IPS-18a (cell line): ENCODE data around the gene DYNC2I2.

Source experiments
- H3K27ac ChIP-seq: one replicate; pipeline ENCODE4 v1.5.1; 2013; ENCODE audit warnings: low read length
- H3K27me3 ChIP-seq: one replicate; pipeline ENCODE4 v1.6.1; 2013; ENCODE audit warnings: mild to moderate bottlenecking, low read length; ENCODE audit not compliant: control insufficient read depth, insufficient read depth
- H3K36me3 ChIP-seq: one replicate; pipeline ENCODE4 v1.6.1; 2013; ENCODE audit warnings: low read depth, low read length; ENCODE audit not compliant: control insufficient read depth
- H3K4me1 ChIP-seq: one replicate; pipeline ENCODE4 v1.6.1; 2013; ENCODE audit warnings: low read depth, low read length; ENCODE audit not compliant: control insufficient read depth
- H3K4me3 ChIP-seq: one replicate; pipeline ENCODE4 v1.5.1; 2013; ENCODE audit warnings: low read length
- H3K9ac ChIP-seq: one replicate; pipeline ENCODE4 v1.6.1; 2013; ENCODE audit warnings: mild to moderate bottlenecking, low read length, moderate library complexity
- H3K9me3 ChIP-seq: one replicate; pipeline ENCODE4 v1.6.1; 2013; ENCODE audit warnings: low read depth, low read length; ENCODE audit not compliant: control insufficient read depth

DYNC2I2 gene

DNA sequence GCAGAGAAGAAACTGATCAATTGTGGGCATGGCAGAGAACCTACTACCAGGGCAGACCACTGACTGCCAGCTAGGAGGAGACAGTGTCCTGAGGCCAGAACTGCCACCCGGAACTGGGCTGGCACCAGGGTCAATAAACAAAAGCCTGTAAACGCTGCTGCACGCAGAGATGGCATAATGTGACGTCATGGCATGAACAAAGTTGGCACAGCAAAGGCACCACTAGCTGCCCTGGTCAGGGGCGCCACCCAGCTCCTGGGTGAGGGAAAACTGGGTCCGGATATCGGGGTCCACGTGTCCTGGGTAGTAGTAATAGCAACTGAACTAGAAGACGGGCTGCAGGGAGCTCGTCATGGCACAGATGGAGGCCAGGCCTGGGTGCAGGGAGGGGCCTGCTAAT, 32.1 kb downstream of the DYNC2I2 start:
- no peaks in the 10 kb centered on the region for H3K27me3 ChIP-seq
- H3K4me1 ChIP-seq, result no peaks in the 10 kb centered on the region
- H3K4me3 ChIP-seq, result no peak overlapping the region
- no peak overlapping the region for H3K9ac ChIP-seq
- no peaks in the 10 kb centered on the region for H3K9me3 ChIP-seq
- peaks cover 68% of the 10 kb centered on the region for H3K36me3 ChIP-seq
- no peak overlapping the region for H3K27ac ChIP-seq

DNA sequence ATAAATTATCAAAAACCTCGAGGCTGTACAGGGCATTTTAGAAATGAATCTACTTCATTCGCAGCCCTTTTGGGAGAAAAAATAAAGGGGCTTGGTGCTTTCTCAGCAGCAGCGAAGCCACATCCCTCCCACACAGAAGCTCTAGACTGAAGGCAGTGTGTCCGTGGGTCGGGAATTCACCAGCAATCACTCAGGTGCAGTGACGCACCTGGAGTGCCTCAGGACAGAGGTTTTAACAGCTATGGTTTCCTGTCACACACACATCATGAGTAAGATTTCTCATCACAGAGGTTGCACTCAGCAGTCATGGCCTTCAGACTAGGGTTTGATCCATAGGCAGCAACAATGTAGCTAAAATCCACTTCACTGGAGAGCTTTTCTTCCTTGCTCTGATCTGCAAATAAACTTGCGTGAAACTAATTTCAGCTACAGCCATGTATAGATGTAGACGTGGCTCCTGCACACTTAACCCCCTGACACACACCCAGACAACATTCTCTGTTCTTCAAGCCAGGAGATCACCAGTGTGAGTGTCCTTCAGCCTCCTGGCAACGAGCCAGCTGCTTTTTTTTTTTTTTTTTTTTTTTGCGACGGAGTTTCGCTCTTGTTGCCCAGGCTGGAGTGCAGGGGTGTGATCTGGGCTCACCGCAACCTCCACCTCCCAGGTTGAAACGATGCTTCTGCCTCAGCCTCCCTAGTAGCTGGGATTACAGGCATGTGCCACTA, 34.8 kb downstream of the DYNC2I2 start:
- no peaks in the 10 kb centered on the region for H3K4me1 ChIP-seq
- no peak overlapping the region for H3K9ac ChIP-seq
- no peak overlapping the region for H3K27ac ChIP-seq
- peaks cover 75% of the 10 kb centered on the region for H3K36me3 ChIP-seq
- no peaks in the 10 kb centered on the region for H3K27me3 ChIP-seq
- no peak overlapping the region for H3K4me3 ChIP-seq
- H3K9me3 ChIP-seq, result no peaks in the 10 kb centered on the region

DNA sequence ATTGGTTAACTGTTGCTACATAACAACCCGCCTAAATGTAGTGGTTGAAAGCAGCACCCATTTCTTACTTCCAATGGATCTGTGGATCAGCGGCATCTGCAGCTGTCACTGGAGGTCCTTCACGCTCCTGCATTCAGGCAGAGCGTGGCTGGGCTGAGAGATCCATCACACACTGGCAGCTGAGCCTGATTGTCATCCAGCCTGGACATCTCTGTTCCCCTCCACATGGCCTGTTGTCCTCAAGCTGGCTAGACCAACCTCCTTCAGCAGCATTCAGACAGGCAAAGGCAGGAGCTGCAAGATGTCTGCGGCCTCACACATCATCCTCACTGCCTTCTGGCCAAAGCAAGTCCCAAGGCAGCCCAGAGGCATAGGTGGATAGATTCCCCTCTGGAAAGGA, 36.9 kb downstream of the DYNC2I2 start:
- H3K9ac ChIP-seq, result no peak overlapping the region
- H3K27me3 ChIP-seq, result no peaks in the 10 kb centered on the region
- no peak overlapping the region for H3K27ac ChIP-seq
- no peaks in the 10 kb centered on the region for H3K9me3 ChIP-seq
- H3K36me3 ChIP-seq, result peaks cover 69% of the 10 kb centered on the region
- no peak overlapping the region for H3K4me3 ChIP-seq
- H3K4me1 ChIP-seq, result no peaks in the 10 kb centered on the region

DNA sequence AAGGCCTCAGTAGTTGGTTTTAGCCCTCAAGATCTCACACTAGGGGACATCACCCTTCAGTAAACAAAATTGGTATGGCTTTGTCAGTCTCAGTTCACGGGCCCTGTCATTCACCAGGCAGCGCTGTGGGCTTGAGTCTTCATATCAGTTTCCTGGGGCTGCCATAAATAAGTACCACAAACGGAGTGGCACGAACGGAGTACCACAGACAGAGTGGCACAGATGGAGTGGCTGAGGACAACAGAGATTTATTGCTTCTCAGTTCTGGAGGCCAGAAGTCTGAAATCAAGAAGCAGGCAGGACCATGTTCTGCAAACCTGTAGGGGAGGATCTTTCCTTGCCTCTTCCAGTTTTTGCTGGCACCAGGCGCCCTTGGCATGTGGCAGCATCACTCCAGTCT, 37.5 kb downstream of the DYNC2I2 start:
- H3K9ac ChIP-seq, result no peak overlapping the region
- H3K27ac ChIP-seq, result no peak overlapping the region
- no peak overlapping the region for H3K4me3 ChIP-seq
- H3K9me3 ChIP-seq, result no peaks in the 10 kb centered on the region
- peaks cover 70% of the 10 kb centered on the region for H3K36me3 ChIP-seq
- no peaks in the 10 kb centered on the region for H3K27me3 ChIP-seq
- H3K4me1 ChIP-seq, result no peaks in the 10 kb centered on the region

DNA sequence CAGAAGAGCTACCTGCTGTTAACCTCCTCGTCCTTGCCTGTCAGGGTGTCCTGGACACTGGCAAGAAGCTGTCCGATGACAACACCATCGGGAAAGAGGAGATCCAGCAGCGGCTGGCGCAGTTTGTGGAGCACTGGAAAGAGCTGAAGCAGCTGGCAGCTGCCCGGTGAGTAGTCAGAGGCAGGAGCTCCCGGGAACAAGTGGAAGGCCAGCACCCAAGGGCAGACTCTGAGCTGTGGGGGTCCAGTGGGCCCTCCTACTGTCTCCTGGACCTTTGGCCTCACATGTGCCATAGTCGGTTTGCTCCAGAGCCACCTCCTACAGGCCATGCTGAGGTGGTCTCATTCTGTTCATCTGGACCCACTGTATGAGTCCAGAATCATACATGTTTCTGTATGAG, 38.7 kb downstream of the DYNC2I2 start:
- H3K4me1 ChIP-seq, result no peaks in the 10 kb centered on the region
- no peak overlapping the region for H3K4me3 ChIP-seq
- no peaks in the 10 kb centered on the region for H3K9me3 ChIP-seq
- no peaks in the 10 kb centered on the region for H3K27me3 ChIP-seq
- H3K36me3 ChIP-seq, result peaks cover 80% of the 10 kb centered on the region
- no peak overlapping the region for H3K27ac ChIP-seq
- H3K9ac ChIP-seq, result no peak overlapping the region

DNA sequence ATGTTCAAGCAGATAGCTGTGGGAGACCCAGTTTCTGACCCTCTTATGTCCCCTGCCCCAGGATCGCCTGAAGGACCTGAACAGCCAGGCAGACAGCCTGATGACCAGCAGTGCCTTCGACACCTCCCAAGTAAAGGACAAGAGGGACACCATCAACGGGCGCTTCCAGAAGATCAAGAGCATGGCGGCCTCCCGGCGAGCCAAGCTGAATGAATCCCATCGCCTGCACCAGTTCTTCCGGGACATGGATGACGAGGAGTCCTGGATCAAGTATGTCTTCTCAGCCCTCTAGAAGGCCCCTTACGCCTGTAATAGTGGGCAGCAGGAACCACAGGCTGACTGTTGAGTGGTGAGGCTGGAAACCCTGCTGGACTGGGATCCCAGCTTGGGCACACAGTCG, 41.1 kb downstream of the DYNC2I2 start:
- Histone ChIP-seq H3K4me3 (no peak overlapping the region), H3K9me3 (no peaks in the 10 kb centered on the region), H3K4me1 (no peaks in the 10 kb centered on the region), H3K27ac (no peak overlapping the region), H3K27me3 (no peaks in the 10 kb centered on the region), H3K9ac (no peak overlapping the region), H3K36me3 (peaks cover 87% of the 10 kb centered on the region)

DNA sequence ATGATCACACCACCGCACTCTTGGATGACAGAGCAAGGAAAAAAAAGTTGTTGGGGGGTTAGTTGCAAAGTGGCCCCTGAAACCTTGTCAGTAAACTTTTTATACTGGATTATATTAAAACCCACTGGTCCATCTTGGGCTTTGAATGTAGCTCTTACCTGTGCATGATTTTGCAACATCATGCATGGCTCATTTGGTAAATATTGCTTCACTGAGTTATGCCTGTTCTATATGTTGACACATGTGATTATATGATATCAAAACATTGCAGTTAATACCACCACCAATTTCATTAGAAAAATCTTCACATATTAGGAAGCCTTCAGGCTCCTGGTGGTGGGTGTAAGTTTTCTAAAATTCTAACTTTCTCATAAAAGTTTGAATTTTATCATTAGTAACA, 41.9 kb downstream of the DYNC2I2 start:
- no peak overlapping the region for H3K9ac ChIP-seq
- H3K4me3 ChIP-seq, result no peak overlapping the region
- H3K9me3 ChIP-seq, result no peaks in the 10 kb centered on the region
- H3K36me3 ChIP-seq, result peaks cover 90% of the 10 kb centered on the region
- H3K27ac ChIP-seq, result no peak overlapping the region
- H3K27me3 ChIP-seq, result no peaks in the 10 kb centered on the region
- no peaks in the 10 kb centered on the region for H3K4me1 ChIP-seq

DNA sequence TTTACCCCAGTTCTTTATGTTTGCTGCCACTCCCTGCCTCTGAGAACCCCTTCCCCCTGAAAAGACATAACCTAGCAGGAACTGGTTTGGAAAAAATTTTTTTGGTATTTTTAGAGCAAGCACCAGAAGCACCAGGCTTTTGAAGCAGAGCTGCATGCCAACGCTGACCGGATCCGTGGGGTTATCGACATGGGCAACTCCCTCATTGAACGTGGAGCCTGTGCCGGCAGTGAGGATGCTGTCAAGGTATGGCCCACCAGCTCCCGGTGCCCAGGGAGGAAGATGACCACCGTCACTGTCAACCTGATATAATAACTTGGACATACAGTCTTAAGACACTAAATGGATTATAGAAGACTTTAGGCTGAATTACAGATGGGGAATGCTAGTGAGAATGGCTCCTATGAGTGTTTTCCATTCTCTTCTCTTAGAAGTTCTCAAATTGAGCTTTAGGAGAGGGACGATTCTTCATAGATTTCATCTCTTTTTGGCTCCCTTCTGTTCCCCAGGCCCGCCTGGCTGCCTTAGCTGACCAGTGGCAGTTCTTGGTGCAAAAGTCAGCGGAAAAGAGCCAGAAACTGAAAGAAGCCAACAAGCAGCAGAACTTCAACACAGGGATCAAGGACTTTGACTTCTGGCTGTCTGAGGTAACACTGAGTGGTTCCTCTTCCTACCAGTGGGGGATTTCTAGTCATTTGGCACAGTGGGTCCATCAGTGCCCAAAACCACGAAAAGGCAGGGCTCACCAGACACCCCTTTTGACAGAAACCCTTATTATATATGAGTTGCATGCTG, 44.9 kb downstream of the DYNC2I2 start:
- Histone ChIP-seq H3K9ac (no peak overlapping the region), H3K9me3 (no peaks in the 10 kb centered on the region), H3K36me3 (peaks cover 93% of the 10 kb centered on the region), H3K4me1 (no peaks in the 10 kb centered on the region), H3K27ac (no peak overlapping the region), H3K27me3 (no peaks in the 10 kb centered on the region), H3K4me3 (no peak overlapping the region)

DNA sequence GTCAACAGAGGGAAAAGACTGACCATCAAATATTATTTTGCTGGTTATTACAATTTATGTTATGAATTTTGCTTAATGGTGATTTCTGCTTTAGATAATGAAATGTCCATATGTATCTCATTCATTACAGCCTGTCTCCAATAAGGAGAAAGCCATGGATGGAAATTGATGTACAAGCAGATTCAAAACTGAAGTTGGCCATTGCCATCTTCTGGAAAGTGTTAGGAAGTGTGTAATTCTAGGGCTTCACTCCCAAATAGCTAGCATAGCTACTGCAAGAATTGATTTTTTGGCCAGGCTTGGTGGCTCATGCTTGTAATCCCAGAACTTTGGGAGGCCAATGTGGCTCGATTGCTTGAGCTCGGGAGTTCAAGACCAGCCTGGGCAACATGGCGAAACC, 45.8 kb downstream of the DYNC2I2 start:
- no peak overlapping the region for H3K9ac ChIP-seq
- H3K4me1 ChIP-seq, result no peaks in the 10 kb centered on the region
- H3K4me3 ChIP-seq, result no peak overlapping the region
- no peak overlapping the region for H3K27ac ChIP-seq
- no peaks in the 10 kb centered on the region for H3K27me3 ChIP-seq
- peaks cover 93% of the 10 kb centered on the region for H3K36me3 ChIP-seq
- H3K9me3 ChIP-seq, result no peaks in the 10 kb centered on the region

DNA sequence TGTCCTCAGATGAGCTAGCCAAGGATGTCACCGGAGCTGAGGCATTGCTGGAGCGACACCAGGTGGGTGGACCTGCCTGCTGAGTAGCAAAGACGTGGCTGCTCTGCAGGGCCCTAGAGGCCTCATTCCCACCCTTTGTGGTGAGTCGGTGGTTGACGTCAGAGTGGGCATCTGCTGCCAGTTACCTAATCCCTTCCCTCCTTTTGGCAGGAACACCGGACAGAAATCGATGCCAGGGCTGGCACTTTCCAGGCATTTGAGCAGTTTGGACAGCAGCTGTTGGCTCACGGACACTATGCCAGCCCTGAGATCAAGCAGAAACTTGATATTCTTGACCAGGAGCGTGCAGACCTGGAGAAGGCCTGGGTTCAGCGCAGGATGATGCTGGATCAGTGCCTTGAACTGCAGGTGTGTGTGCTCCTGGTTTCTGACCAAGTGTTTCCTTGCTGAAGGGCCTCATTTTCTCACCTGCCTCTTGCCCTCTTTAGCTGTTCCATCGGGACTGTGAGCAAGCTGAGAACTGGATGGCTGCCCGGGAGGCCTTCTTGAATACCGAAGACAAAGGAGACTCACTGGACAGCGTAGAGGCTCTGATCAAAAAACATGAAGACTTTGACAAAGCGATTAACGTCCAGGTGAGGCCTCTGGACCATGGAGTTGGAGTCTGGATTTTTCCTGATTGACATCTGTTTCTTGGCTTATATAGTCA, 48.9 kb downstream of the DYNC2I2 start:
- no peaks in the 10 kb centered on the region for H3K4me1 ChIP-seq
- H3K9me3 ChIP-seq, result no peaks in the 10 kb centered on the region
- no peak overlapping the region for H3K9ac ChIP-seq
- H3K4me3 ChIP-seq, result no peak overlapping the region
- peaks cover 87% of the 10 kb centered on the region for H3K36me3 ChIP-seq
- no peaks in the 10 kb centered on the region for H3K27me3 ChIP-seq
- H3K27ac ChIP-seq, result no peak overlapping the region

DNA sequence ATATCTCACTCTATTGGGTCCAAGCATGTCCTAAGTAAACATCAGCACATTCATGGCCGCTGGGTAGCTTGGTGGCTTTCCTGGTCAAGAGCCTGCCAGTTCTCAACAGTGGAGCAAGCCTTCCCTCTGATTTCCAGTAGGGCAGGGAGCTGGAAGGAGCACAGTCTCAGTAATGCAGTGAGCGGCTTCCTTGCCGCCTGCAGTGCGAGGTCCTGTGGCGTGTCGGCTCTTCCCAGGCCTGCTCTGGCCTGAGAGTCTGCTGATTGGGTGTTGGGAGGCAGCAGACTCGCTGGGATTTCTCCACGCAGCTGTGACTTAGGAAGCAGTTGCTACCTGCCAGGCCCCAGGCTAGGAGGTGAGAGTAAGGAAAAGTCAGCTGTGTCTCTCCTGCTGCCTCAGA, 53.0 kb downstream of the DYNC2I2 start:
- no peaks in the 10 kb centered on the region for H3K9me3 ChIP-seq
- no peaks in the 10 kb centered on the region for H3K27me3 ChIP-seq
- H3K27ac ChIP-seq, result no peak overlapping the region
- H3K4me3 ChIP-seq, result no peak overlapping the region
- peaks cover 71% of the 10 kb centered on the region for H3K36me3 ChIP-seq
- no peak overlapping the region for H3K9ac ChIP-seq
- H3K4me1 ChIP-seq, result no peaks in the 10 kb centered on the region
